Measurements from ENCODE around the gene USP3.

- TF ChIP-seq POLR2AphosphoS5 (IDR thresholded peaks at IDR 0.05; ENCODE audit: low read depth, low read length), result no peak
- TF ChIP-seq POLR2A (IDR thresholded peaks at IDR 0.05; ENCODE audit: low read depth, low read length), result no peak
- no peak for TF ChIP-seq PAX5 (IDR thresholded peaks at IDR 0.05; ENCODE audit: insufficient read depth, low read length, severe bottlenecking)
- TF ChIP-seq TAF1 (IDR thresholded peaks at IDR 0.05; ENCODE audit: low read depth, low read length), result no peak
- TF ChIP-seq SPI1 (IDR thresholded peaks at IDR 0.05; ENCODE audit: low read depth, low read length), result no peak
- no peak for TF ChIP-seq POU2F2 (IDR thresholded peaks at IDR 0.05; ENCODE audit: low read depth, low read length)
Observed at GRCh38 chr15:63481105-63481810, 23.1 kb upstream of the USP3 start.

Data from GM12891 (cell line).